Osteoblast (primary cell): Measurements from ENCODE around the gene OR14A16. TPM values are rescaled to one million over a fixed set of nuclear protein-coding genes. Genes with fewer than 3 reads are reported as not detected.

Experiments used
- DNase-seq: peaks from one replicate; pipeline ENCODE4 v3.0.0; 2011; ENCODE audit warnings: low spot score, mixed read lengths; ENCODE audit not compliant: insufficient read length; ENCODE audit errors: missing footprints
- H2AFZ ChIP-seq: 2 replicates; pipeline ENCODE4 v1.6.0; 2011; ENCODE audit warnings: mild to moderate bottlenecking, low read length
- H3K27ac ChIP-seq: 2 replicates; pipeline ENCODE4 v1.5.1; 2011; ENCODE audit warnings: mild to moderate bottlenecking, low read depth, low read length, moderate library complexity
- H3K27me3 ChIP-seq: 2 replicates; pipeline ENCODE4 v1.6.0; 2012; ENCODE audit warnings: mild to moderate bottlenecking, control low read depth, inconsistent platforms, low read length, moderate library complexity; ENCODE audit not compliant: insufficient read depth
- H3K36me3 ChIP-seq: 2 replicates; pipeline ENCODE4 v1.5.1; 2011; ENCODE audit warnings: mild to moderate bottlenecking, low read length, control low read depth, moderate library complexity; ENCODE audit not compliant: insufficient read depth
- H3K4me1 ChIP-seq: 2 replicates; pipeline ENCODE4 v1.5.1; 2011; ENCODE audit warnings: mild to moderate bottlenecking, low read length, control low read depth, moderate library complexity; ENCODE audit not compliant: insufficient read depth
- H3K4me2 ChIP-seq: 2 replicates; pipeline ENCODE4 v1.6.0; 2011; ENCODE audit warnings: mild to moderate bottlenecking, low read length; ENCODE audit not compliant: insufficient read depth
- H3K4me3 ChIP-seq: fragments of 200-600 bp; sonication (generic); 3 replicates; pipeline ENCODE4 v1.5.1; 2012; ENCODE audit warnings: mild to moderate bottlenecking, low read length, inconsistent platforms; ENCODE audit not compliant: insufficient read depth
- H3K79me2 ChIP-seq: 2 replicates; pipeline ENCODE4 v1.6.0; 2012; ENCODE audit warnings: mild to moderate bottlenecking, low read length, control low read depth, inconsistent platforms; ENCODE audit not compliant: insufficient read depth
- H3K9me3 ChIP-seq: 2 replicates; pipeline ENCODE4 v1.5.1; 2011; ENCODE audit warnings: low read depth, low read length, control low read depth
- H4K20me1 ChIP-seq: 2 replicates; pipeline ENCODE4 v1.6.0; 2012; ENCODE audit warnings: mild to moderate bottlenecking, low read length, control low read depth; ENCODE audit not compliant: insufficient read depth
- CTCF ChIP-seq: IDR thresholded peaks from 2 replicates; pipeline ENCODE4 v1.5.1; 2011; ENCODE audit warnings: mild to moderate bottlenecking, low read depth, low read length, moderate library complexity; ENCODE audit errors: extremely low read depth
- total RNA-seq: library from RNA; depleted of rRNA; stranded (reverse); fragments of >200 nt; gene quantifications from 2 replicates; pipeline ENCODE4 v1.2.3, GENCODE V29; 2012

OR14A16 gene
- total RNA-seq, 1 donor, result not detected

GRCh38 chr1:247854899-247855545, 31.1 kb upstream of the OR14A16 start:
- no peak overlapping the region for H3K27ac ChIP-seq
- no peaks in the 10 kb centered on the region for H4K20me1 ChIP-seq
- no peak overlapping the region for H2AFZ ChIP-seq
- H3K79me2 ChIP-seq, result no peaks in the 10 kb centered on the region
- H3K36me3 ChIP-seq, result no peaks in the 10 kb centered on the region
- no peak for DNase-seq
- H3K4me3 ChIP-seq, result no peak overlapping the region
- H3K4me2 ChIP-seq, result no peak overlapping the region
- H3K9me3 ChIP-seq, result no peaks in the 10 kb centered on the region
- no peaks in the 10 kb centered on the region for H3K27me3 ChIP-seq
- no peak for TF ChIP-seq CTCF
- H3K4me1 ChIP-seq, result no peaks in the 10 kb centered on the region

GRCh38 chr1:247849616-247850015, 25.7 kb upstream of the OR14A16 start:
- Histone ChIP-seq H3K27me3 (no peaks in the 10 kb centered on the region), H3K79me2 (no peaks in the 10 kb centered on the region), H3K9me3 (no peaks in the 10 kb centered on the region), H3K4me2 (no peak overlapping the region), H3K4me1 (no peaks in the 10 kb centered on the region), H3K4me3 (no peak overlapping the region), H4K20me1 (no peaks in the 10 kb centered on the region), H3K27ac (no peak overlapping the region), H2AFZ (no peak overlapping the region), H3K36me3 (no peaks in the 10 kb centered on the region)
- TF ChIP-seq CTCF, result no peak
- DNase-seq, result no peak

GRCh38 chr1:247848346-247848745, 24.4 kb upstream of the OR14A16 start:
- Histone ChIP-seq H3K36me3 (no peaks in the 10 kb centered on the region), H4K20me1 (no peaks in the 10 kb centered on the region), H3K4me1 (no peaks in the 10 kb centered on the region)

GRCh38 chr1:247845693-247846017, 21.7 kb upstream of the OR14A16 start:
- DNase-seq, result no peak
- H2AFZ ChIP-seq, result no peak overlapping the region
- no peak overlapping the region for H3K4me3 ChIP-seq
- no peak overlapping the region for H3K27ac ChIP-seq
- no peaks in the 10 kb centered on the region for H4K20me1 ChIP-seq
- no peak for TF ChIP-seq CTCF
- H3K27me3 ChIP-seq, result no peaks in the 10 kb centered on the region
- no peak overlapping the region for H3K4me2 ChIP-seq
- no peaks in the 10 kb centered on the region for H3K79me2 ChIP-seq
- no peaks in the 10 kb centered on the region for H3K4me1 ChIP-seq
- no peaks in the 10 kb centered on the region for H3K36me3 ChIP-seq
- H3K9me3 ChIP-seq, result no peaks in the 10 kb centered on the region

More at GRCh38 chr1:247848346-247848745, 24.4 kb upstream of the OR14A16 start:
- Histone ChIP-seq H3K79me2 (no peaks in the 10 kb centered on the region), H3K27ac (no peak overlapping the region), H3K4me3 (no peak overlapping the region), H2AFZ (no peak overlapping the region), H3K9me3 (no peaks in the 10 kb centered on the region), H3K27me3 (no peaks in the 10 kb centered on the region), H3K4me2 (no peak overlapping the region)
- no peak for TF ChIP-seq CTCF
- no peak for DNase-seq
